RWPE2 (cell line): Measurements from ENCODE around the gene PIEZO1.

Experiments
- ATAC-seq: fragments of 200-7000 bp; cut with Tn5 transposase; 3 replicates; pipeline ENCODE4 v1.9.1; 2021; ENCODE audit warnings: low read depth
- DNase-seq: peaks from one replicate; pipeline ENCODE4 v3.0.0-alpha.2; 2020; ENCODE audit warnings: low spot score
- H3K27ac ChIP-seq: fragments of 450-650 bp; 2 replicates; pipeline ENCODE4 v1.5.1; 2017; ENCODE audit warnings: mild to moderate bottlenecking; ENCODE audit not compliant: poor library complexity, severe bottlenecking
- H3K27me3 ChIP-seq: fragments of 250-450 bp; sonication (Bioruptor Pico); 2 replicates; pipeline ENCODE4 v1.5.1; 2021; ENCODE audit warnings: mild to moderate bottlenecking, moderate library complexity; ENCODE audit not compliant: insufficient read depth, poor library complexity, severe bottlenecking
- H3K36me3 ChIP-seq: fragments of 250-450 bp; sonication (Bioruptor Pico); 2 replicates; pipeline ENCODE4 v1.5.1; 2020; ENCODE audit warnings: low read depth, mild to moderate bottlenecking, moderate library complexity
- H3K4me1 ChIP-seq: fragments of 250-450 bp; sonication (Bioruptor Pico); 2 replicates; pipeline ENCODE4 v1.5.1; 2021; ENCODE audit warnings: mild to moderate bottlenecking, moderate library complexity; ENCODE audit not compliant: insufficient read depth, poor library complexity, severe bottlenecking
- H3K4me3 ChIP-seq: fragments of 250-450 bp; sonication (Bioruptor Pico); 2 replicates; pipeline ENCODE4 v1.5.1; 2021; ENCODE audit warnings: mild to moderate bottlenecking, moderate library complexity; ENCODE audit not compliant: severe bottlenecking
- H3K9me3 ChIP-seq: fragments of 250-450 bp; sonication (Bioruptor Pico); 2 replicates; pipeline ENCODE4 v1.5.1; 2021; ENCODE audit warnings: mild to moderate bottlenecking, moderate library complexity; ENCODE audit not compliant: severe bottlenecking
- CTCF ChIP-seq: fragments of 450-650 bp; IDR thresholded peaks from one replicate; pipeline ENCODE4 v1.5.1; 2017; ENCODE audit warnings: mild to moderate bottlenecking, moderate library complexity; ENCODE audit not compliant: poor library complexity, severe bottlenecking

PIEZO1 gene

GRCh38 chr16:88778541-88779065, 6.4 kb downstream of the PIEZO1 start:
- ATAC-seq (no peak), DNase-seq (no peak)
- Histone ChIP-seq H3K4me3 (no peak overlapping the region), H3K27me3 (no peaks in the 10 kb centered on the region), H3K4me1 (peaks cover 28% of the 10 kb centered on the region), H3K36me3 (peaks cover 8% of the 10 kb centered on the region; the same call in 1 of the 2 replicates), H3K27ac (no peak overlapping the region), H3K9me3 (no peaks in the 10 kb centered on the region)
- TF ChIP-seq CTCF = no peak

GRCh38 chr16:88778271-88778525, 6.8 kb downstream of the PIEZO1 start:
- ATAC-seq = no peak
- Histone ChIP-seq H3K36me3 (peaks cover 8% of the 10 kb centered on the region; the same call in 1 of the 2 replicates), H3K4me3 (no peak overlapping the region), H3K9me3 (no peaks in the 10 kb centered on the region), H3K27me3 (no peaks in the 10 kb centered on the region), H3K27ac (no peak overlapping the region), H3K4me1 (peaks cover 26% of the 10 kb centered on the region)
- no peak for TF ChIP-seq CTCF
- no peak for DNase-seq

GRCh38 chr16:88777471-88778270, 7.3 kb downstream of the PIEZO1 start:
- peaks cover 20% of the 10 kb centered on the region for H3K4me1 ChIP-seq
- no peak overlapping the region for H3K27ac ChIP-seq

GRCh38 chr16:88775825-88776224, 9.2 kb downstream of the PIEZO1 start:
- Histone ChIP-seq H3K4me3 (no peak overlapping the region), H3K27ac (no peak overlapping the region), H3K9me3 (no peaks in the 10 kb centered on the region), H3K36me3 (peaks cover 8% of the 10 kb centered on the region; the same call in 1 of the 2 replicates), H3K4me1 (peaks cover 10% of the 10 kb centered on the region), H3K27me3 (no peaks in the 10 kb centered on the region)
- DNase-seq (no peak), ATAC-seq (no peak)
- no peak for TF ChIP-seq CTCF

More at GRCh38 chr16:88777471-88778270, 7.3 kb downstream of the PIEZO1 start:
- Histone ChIP-seq H3K4me3 (no peak overlapping the region), H3K36me3 (peaks cover 8% of the 10 kb centered on the region; the same call in 1 of the 2 replicates), H3K27me3 (no peaks in the 10 kb centered on the region), H3K9me3 (no peaks in the 10 kb centered on the region)
- DNase-seq = no peak
- TF ChIP-seq CTCF = no peak
- no peak for ATAC-seq
